ENCODE data around the gene LRP1-AS.

Gene LRP1-AS

DNA sequence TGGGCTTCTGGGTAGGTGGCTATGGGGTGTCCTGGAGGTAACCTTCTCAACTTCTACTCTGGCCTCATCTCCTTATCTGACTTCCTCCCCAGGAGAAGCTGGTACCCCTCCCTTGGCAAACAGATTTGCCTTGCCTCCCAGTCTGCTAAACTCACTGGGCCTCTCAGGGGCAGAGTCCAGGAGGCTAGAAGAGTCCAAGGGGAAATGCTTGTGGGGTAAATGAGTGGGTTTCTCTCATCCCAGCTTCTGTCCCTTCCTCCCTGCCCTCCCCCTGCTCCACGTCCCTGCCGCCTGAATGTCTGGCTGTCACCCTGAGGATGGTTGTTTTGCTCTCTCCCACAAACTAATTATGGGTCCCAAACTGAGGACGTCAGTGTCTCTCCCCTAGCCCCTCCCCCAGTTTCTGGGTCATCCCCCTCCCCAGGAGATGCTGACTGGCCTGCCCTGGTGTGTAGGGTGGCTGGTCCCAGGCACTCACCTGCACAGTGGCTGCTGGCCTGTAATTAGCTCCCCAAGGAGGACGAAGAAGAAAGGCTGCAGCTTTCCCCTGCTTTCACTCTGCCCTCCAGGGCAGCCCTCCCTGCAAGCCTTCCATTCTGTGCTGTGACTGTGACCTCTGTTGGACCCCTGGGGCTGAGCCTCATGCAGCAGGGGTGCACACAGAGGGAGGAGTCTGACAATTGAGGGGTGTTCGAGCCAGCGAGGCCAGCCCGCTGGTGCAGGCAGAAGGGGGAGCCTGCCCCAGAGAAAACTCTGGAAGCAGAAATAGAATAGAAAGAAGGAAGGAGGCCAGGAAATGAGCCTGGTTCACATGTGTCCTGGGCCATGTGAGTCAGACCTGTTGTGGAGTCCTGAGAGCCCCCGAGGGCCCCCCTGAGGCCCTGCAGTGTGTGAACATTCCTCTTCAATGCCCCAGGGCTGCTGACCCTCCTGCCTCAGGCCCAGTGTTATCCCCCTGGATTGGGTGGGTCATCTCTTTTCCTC is at the start of gene LRP1-AS:
LRP1-AS (minus strand) TSS at position 659 of the 984 bp plus-strand sequence.
- no peak for DNase-seq (ENCODE audit: low spot score)
- Mint-ChIP-seq H3K36me3 (ENCODE audit: low read depth) (no peaks in the 10 kb centered on the region), H3K27ac (no peak within 1 kb of the TSS), H3K4me3 (no peak within 1 kb of the TSS), H3K27me3 (ENCODE audit: low read depth) (no peaks in the 10 kb centered on the region), H3K4me1 (ENCODE audit: low read depth) (no peaks in the 10 kb centered on the region), H3K9me3 (no peaks in the 10 kb centered on the region)

DNA sequence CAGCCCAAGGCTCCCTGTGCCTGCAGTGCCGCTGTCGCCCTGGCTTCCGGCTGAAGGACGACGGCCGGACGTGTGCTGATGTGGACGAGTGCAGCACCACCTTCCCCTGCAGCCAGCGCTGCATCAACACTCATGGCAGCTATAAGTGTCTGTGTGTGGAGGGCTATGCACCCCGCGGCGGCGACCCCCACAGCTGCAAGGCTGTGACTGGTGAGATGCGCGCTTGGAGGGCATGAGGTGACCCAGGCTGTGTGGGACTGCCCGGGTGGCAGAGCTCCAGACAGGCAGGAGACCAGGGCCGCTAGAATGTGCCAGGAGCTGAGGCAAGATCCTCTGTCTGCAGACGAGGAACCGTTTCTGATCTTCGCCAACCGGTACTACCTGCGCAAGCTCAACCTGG is 49.5 kb upstream of the LRP1-AS start:
- Mint-ChIP-seq H3K27ac (no peak overlapping the region), H3K27me3 (ENCODE audit: low read depth) (no peaks in the 10 kb centered on the region), H3K36me3 (ENCODE audit: low read depth) (no peaks in the 10 kb centered on the region), H3K4me3 (no peak overlapping the region), H3K9me3 (no peaks in the 10 kb centered on the region), H3K4me1 (ENCODE audit: low read depth) (no peaks in the 10 kb centered on the region)
- no peak for DNase-seq (ENCODE audit: low spot score)

DNA sequence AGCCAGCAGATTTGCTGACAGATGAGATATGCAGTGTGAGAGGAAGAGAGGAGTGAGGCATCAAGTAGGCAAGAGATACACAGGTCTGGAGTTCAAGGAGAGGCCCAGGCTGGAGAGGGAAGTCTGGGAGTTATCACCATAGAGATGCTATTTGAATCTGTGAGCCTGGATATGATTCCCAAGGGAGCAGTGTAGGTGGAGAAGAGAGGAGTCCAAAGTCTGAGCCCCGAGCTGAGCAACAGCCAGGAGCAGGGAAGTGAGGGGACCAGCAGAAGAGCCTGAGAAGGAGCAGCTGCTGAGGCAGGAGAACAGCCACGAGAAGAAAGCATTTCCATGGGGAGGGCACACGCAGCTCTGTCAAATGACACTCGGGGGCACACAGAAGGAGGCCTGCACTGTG is 49.0 kb upstream of the LRP1-AS start:
- Mint-ChIP-seq H3K27ac (no peak overlapping the region), H3K36me3 (ENCODE audit: low read depth) (no peaks in the 10 kb centered on the region), H3K9me3 (no peaks in the 10 kb centered on the region), H3K4me3 (no peak overlapping the region), H3K27me3 (ENCODE audit: low read depth) (no peaks in the 10 kb centered on the region), H3K4me1 (ENCODE audit: low read depth) (no peaks in the 10 kb centered on the region)
- DNase-seq (ENCODE audit: low spot score) = no peak

DNA sequence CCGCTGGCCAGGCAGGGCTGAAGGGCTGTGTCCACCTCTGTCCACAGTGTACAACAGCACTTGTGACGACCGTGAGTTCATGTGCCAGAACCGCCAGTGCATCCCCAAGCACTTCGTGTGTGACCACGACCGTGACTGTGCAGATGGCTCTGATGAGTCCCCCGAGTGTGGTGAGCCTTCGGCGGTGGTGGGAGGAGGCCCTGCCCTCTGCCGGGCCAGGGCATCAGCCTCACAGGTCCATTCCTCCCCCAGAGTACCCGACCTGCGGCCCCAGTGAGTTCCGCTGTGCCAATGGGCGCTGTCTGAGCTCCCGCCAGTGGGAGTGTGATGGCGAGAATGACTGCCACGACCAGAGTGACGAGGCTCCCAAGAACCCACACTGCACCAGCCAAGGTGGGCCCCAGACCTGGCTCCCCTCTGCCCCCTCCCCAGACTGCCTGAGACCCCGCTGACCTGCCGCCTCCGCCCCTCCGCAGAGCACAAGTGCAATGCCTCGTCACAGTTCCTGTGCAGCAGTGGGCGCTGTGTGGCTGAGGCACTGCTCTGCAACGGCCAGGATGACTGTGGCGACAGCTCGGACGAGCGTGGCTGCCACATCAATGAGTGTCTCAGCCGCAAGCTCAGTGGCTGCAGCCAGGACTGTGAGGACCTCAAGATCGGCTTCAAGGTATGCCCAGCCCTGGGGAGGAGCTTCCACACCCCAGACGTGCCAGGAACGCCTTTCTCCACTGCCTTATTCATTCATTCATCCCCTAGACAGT is 48.4 kb upstream of the LRP1-AS start:
- no peak for DNase-seq (ENCODE audit: low spot score)
- H3K4me3 Mint-ChIP-seq = no peak overlapping the region

DNA sequence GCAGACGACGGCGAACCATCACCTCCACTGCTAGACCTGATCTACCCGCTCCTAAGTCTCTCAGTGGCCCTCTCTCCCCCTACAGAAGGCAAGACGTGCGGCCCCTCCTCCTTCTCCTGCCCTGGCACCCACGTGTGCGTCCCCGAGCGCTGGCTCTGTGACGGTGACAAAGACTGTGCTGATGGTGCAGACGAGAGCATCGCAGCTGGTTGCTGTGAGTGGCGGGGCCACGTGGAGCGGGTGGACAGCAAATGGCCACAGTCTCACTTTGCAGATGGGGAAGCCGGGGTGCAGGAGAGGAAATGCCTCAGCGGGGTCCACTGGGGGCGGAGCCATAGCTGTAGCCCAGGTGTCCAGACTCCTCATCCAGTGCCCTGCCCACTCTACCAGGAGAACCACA is 47.8 kb upstream of the LRP1-AS start:
- no peaks in the 10 kb centered on the region for H3K4me1 Mint-ChIP-seq (ENCODE audit: low read depth)
- no peak overlapping the region for H3K4me3 Mint-ChIP-seq
- no peak for DNase-seq (ENCODE audit: low spot score)
- H3K36me3 Mint-ChIP-seq (ENCODE audit: low read depth) = no peaks in the 10 kb centered on the region
- no peak overlapping the region for H3K27ac Mint-ChIP-seq
- no peaks in the 10 kb centered on the region for H3K27me3 Mint-ChIP-seq (ENCODE audit: low read depth)
- no peaks in the 10 kb centered on the region for H3K9me3 Mint-ChIP-seq

More for the DNA sequence above, 48.4 kb upstream of the LRP1-AS start:
- Mint-ChIP-seq H3K4me1 (ENCODE audit: low read depth) (no peaks in the 10 kb centered on the region), H3K27ac (no peak overlapping the region), H3K36me3 (ENCODE audit: low read depth) (no peaks in the 10 kb centered on the region), H3K9me3 (no peaks in the 10 kb centered on the region), H3K27me3 (ENCODE audit: low read depth) (no peaks in the 10 kb centered on the region)

DNA sequence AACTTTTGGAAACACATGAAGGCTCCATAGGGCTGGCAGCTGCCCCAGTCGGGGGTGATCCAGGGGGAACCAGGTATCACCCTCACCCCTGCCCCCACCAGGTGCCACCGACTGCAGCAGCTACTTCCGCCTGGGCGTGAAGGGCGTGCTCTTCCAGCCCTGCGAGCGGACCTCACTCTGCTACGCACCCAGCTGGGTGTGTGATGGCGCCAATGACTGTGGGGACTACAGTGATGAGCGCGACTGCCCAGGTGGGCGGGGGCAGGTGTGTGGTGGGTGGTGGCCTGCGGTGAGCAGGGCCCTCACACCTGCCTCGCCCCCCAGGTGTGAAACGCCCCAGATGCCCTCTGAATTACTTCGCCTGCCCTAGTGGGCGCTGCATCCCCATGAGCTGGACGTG is 46.8 kb upstream of the LRP1-AS start:
- no peak overlapping the region for H3K27ac Mint-ChIP-seq
- no peak overlapping the region for H3K4me3 Mint-ChIP-seq
- H3K36me3 Mint-ChIP-seq (ENCODE audit: low read depth) = no peaks in the 10 kb centered on the region
- no peaks in the 10 kb centered on the region for H3K27me3 Mint-ChIP-seq (ENCODE audit: low read depth)
- H3K4me1 Mint-ChIP-seq (ENCODE audit: low read depth) = no peaks in the 10 kb centered on the region
- DNase-seq (ENCODE audit: low spot score) = no peak
- no peaks in the 10 kb centered on the region for H3K9me3 Mint-ChIP-seq

DNA sequence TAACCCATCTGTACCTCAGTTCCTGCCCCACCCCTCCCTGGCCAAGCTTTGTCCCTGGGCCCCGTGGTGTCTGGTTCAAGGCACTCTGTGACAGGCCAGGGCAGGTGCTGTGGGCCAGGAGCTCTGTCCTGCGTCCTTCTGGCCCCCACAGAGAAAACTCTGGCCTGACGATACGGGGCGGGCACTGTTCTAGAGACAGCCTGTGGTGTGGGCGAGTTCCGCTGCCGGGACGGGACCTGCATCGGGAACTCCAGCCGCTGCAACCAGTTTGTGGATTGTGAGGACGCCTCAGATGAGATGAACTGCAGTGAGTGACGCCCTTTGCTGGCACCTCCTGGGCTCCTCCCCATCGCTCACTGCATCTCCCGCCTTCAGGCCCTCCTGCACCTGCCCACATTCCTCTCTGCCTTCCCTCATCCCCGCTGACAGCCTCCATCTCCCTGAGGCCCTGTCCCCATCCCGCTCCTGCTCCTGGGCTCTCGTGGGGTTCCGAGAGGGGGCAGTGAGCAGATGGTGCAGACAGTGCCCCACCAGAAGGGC is 46.4 kb upstream of the LRP1-AS start:
- no peak for DNase-seq (ENCODE audit: low spot score)
- Mint-ChIP-seq H3K36me3 (ENCODE audit: low read depth) (no peaks in the 10 kb centered on the region), H3K4me3 (no peak overlapping the region), H3K27ac (no peak overlapping the region), H3K27me3 (ENCODE audit: low read depth) (no peaks in the 10 kb centered on the region), H3K9me3 (no peaks in the 10 kb centered on the region), H3K4me1 (ENCODE audit: low read depth) (no peaks in the 10 kb centered on the region)

DNA sequence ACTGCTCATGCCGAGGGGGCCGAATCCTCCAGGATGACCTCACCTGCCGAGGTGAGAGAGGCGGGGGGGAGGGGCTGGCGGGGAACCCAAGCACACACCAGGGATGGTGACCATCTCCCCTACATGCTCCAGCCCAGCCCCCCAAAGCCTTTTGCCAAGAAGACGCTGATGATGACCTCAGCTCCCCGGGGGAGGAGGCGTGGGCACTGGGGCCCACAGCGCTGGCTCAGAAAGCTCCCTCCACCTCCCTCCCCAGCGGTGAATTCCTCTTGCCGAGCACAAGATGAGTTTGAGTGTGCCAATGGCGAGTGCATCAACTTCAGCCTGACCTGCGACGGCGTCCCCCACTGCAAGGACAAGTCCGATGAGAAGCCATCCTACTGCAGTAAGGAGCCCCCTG is 45.5 kb upstream of the LRP1-AS start:
- Mint-ChIP-seq H3K36me3 (ENCODE audit: low read depth) (no peaks in the 10 kb centered on the region), H3K9me3 (no peaks in the 10 kb centered on the region), H3K27me3 (ENCODE audit: low read depth) (no peaks in the 10 kb centered on the region), H3K4me3 (no peak overlapping the region), H3K27ac (no peak overlapping the region), H3K4me1 (ENCODE audit: low read depth) (no peaks in the 10 kb centered on the region)
- no peak for DNase-seq (ENCODE audit: low spot score)

DNA sequence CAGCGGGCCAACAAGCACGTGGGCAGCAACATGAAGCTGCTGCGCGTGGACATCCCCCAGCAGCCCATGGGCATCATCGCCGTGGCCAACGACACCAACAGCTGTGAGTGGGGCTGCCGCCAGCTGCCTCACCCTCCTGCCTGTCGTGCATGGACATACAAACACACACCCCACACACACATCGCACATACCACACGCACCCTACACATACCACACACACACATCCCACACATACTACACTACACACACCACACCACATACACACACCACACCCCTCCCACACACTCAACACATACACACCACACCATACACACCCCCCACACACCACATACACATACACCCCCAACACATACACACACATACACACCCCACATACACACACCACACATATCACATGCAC is 44.0 kb upstream of the LRP1-AS start:
- H3K36me3 Mint-ChIP-seq (ENCODE audit: low read depth) = no peaks in the 10 kb centered on the region
- H3K27me3 Mint-ChIP-seq (ENCODE audit: low read depth) = no peaks in the 10 kb centered on the region
- H3K4me3 Mint-ChIP-seq = no peak overlapping the region
- H3K9me3 Mint-ChIP-seq = no peaks in the 10 kb centered on the region
- no peak overlapping the region for H3K27ac Mint-ChIP-seq
- no peaks in the 10 kb centered on the region for H3K4me1 Mint-ChIP-seq (ENCODE audit: low read depth)
- DNase-seq (ENCODE audit: low spot score) = no peak

DNA sequence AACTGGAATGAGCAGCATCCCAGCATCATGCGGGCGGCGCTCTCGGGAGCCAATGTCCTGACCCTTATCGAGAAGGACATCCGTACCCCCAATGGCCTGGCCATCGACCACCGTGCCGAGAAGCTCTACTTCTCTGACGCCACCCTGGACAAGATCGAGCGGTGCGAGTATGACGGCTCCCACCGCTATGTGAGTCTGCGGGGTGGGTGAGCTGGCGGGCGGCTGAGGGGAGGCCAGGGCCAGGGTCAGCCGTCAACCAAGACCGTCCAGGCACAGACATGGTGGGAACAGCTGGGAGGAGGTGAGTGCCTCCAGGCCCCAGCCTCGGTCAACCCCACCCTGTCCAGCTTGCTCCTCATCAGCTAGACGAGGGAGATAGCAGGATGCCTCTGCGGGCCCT is 43.4 kb upstream of the LRP1-AS start:
- Mint-ChIP-seq H3K9me3 (no peaks in the 10 kb centered on the region), H3K4me3 (no peak overlapping the region), H3K27ac (no peak overlapping the region), H3K36me3 (ENCODE audit: low read depth) (no peaks in the 10 kb centered on the region), H3K27me3 (ENCODE audit: low read depth) (no peaks in the 10 kb centered on the region), H3K4me1 (ENCODE audit: low read depth) (no peaks in the 10 kb centered on the region)
- no peak for DNase-seq (ENCODE audit: low spot score)

DNA sequence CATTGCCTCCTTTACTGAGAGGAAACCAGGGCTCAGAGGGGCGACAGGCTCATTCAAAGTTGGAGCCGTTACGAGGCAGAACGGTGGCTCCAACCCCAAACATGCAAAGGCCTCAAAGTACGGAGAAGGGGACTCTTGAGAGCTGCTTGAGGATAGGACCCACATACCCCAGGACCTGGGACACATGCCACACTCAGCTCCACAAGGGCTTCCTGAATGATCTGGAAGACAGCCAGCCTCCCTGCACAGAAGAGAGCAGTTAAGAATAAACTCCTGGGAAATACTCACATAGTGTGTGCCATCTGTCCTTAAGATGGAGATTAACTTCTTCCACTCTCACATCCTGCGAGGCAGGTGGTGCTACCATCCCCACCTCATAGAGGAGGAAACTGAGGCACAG is 42.6 kb upstream of the LRP1-AS start:
- no peaks in the 10 kb centered on the region for H3K4me1 Mint-ChIP-seq (ENCODE audit: low read depth)
- H3K4me3 Mint-ChIP-seq = no peak overlapping the region
- no peaks in the 10 kb centered on the region for H3K27me3 Mint-ChIP-seq (ENCODE audit: low read depth)
- no peak for DNase-seq (ENCODE audit: low spot score)
- no peaks in the 10 kb centered on the region for H3K9me3 Mint-ChIP-seq
- H3K27ac Mint-ChIP-seq = no peak overlapping the region
- no peaks in the 10 kb centered on the region for H3K36me3 Mint-ChIP-seq (ENCODE audit: low read depth)

DNA sequence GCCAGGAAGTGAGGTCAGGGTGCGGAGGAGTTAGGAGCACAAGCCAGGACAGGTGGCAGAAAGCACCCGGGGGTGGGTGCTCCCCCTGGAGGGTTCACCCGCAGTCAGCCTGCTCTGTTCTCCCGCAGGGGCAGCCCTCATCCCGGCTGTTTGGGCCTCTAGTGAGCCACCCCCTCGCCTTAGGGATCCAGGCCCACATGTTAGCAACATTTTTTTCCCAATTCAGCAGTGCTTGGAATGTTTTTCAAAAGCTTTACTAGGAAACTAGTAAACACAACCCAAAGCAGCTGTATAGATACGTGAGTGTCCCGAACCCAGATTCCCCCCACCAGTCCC is 40.6 kb upstream of the LRP1-AS start:
- H3K36me3 Mint-ChIP-seq (ENCODE audit: low read depth) = no peaks in the 10 kb centered on the region
- no peak for DNase-seq (ENCODE audit: low spot score)
- no peak overlapping the region for H3K4me3 Mint-ChIP-seq
- no peaks in the 10 kb centered on the region for H3K27me3 Mint-ChIP-seq (ENCODE audit: low read depth)
- H3K4me1 Mint-ChIP-seq (ENCODE audit: low read depth) = no peaks in the 10 kb centered on the region
- H3K9me3 Mint-ChIP-seq = no peaks in the 10 kb centered on the region
- H3K27ac Mint-ChIP-seq = no peak overlapping the region

DNA sequence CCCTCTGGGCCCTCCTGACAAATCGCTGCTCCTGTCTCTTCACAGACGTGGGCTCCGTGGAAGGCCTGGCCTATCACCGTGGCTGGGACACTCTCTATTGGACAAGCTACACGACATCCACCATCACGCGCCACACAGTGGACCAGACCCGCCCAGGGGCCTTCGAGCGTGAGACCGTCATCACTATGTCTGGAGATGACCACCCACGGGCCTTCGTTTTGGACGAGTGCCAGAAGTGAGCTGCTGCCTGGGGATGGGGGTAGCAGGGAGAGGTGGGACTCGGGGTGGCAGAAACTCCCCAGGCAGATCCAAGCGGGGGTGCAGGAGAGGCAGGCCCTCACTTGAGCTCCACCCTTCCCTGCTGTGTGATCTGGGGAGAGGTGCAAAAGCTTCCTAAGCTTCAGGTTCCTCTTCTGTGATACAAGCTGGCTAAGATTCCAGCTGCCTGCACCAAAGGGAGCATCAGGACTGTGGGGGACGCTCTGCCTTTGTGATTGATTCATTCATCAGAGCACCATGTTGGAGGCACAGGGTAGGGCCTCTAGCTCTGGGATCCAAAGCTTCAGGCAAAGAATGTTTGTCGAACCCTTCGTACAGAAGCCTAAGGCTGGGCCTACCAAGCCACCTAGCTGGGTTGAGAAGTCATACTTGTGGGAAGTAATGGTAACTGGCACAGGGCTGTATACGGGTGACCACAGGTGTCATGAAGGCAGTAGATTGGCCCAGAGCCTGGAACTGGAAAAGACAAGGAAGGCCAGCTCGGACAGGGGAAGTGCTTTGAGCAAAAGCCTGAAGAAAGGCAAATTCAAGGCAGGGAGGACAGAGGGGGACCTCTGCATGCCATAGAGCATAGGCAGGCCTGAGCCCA is 40.0 kb upstream of the LRP1-AS start:
- DNase-seq (ENCODE audit: low spot score) = no peak
- Mint-ChIP-seq H3K27ac (no peak overlapping the region), H3K4me3 (no peak overlapping the region), H3K9me3 (no peaks in the 10 kb centered on the region), H3K36me3 (ENCODE audit: low read depth) (no peaks in the 10 kb centered on the region), H3K27me3 (ENCODE audit: low read depth) (no peaks in the 10 kb centered on the region), H3K4me1 (ENCODE audit: low read depth) (no peaks in the 10 kb centered on the region)

Measured in T-helper 2 cell treated with Interferon-gamma antibody and Interleukin-4, amounts not matched to agents 5 μg/mL and 100 μg/mL, for 36 hours (primary cell).